Activated gamma-delta T cell (primary cell): ENCODE results near the gene MEIS2.

ENCODE experiments used
- DNase-seq: peaks from one replicate; lab custom pipeline; 2025; lab: John Stamatoyannopoulos, UW

The MEIS2 gene

DNA sequence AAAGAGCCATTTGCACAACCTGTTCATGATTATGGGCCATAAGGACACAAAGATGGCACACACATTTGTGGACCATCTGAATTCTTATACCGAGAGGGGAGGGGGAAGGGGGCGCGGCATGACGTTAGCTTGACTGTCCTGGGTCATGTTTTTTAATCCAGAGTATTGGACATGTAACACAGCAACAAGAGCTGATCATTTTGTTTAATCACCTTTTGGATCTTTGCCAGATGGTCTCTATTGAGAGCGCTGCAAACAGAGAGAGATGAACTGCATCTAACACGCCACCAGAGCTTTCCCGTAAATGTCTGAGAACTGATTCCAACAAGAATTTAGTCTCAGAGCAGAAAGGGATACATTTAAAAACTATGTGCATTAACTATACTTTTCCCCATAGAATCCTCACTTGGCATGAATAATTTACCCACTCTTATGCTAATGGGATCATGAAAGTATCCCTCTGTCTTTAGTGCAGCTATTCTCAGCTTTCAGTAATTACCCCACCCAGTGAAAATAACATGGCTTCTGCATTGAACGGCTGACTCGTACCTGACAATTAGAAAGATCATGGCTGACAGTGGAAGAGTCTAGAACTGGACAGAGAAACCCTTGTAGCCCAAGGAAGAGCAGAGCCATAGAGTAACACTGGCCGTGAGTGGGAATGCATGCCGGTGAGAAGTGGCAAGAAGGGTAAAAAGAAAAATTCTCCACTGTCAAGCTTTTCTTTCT lies 22.6 kb downstream of the MEIS2 start:
- DNase-seq, result no peak

DNA sequence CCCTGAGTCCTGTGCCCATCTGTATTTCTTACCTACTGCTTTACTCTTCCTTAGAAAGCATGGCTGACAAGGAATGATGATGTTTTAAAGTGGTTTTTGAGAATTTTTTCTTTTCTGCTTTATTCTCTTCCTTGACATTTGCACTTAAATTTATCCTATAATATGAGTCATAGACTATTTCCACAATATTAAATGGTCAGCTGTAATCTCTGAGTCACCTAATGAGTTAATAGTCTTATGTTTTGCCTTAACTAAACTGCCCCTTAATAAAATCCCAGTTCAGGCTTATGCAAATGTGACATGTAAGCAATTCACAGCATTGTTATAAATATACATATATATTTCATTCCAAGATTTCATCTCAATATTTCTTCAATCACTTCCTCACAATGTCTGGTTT lies 23.8 kb downstream of the MEIS2 start:
- no peak for DNase-seq

DNA sequence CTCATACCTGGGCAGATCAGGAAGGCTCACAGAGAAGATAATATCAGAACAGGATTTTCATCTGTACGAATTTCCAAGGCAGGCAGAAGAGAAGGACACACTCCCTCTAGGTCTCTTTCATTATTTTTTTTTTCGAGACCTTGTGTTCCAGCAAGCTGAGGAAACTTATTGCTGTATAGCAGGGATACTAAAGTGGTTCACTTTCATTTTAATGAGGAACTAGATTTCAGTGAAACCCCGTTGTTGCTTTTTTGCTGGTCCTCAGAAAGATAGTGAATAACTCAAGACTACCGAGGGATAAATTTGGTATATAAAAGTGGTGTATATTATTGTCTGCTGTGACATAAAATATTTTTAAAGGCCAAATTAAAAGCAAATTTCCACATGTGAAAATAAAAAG lies 24.6 kb downstream of the MEIS2 start:
- DNase-seq, result no peak

DNA sequence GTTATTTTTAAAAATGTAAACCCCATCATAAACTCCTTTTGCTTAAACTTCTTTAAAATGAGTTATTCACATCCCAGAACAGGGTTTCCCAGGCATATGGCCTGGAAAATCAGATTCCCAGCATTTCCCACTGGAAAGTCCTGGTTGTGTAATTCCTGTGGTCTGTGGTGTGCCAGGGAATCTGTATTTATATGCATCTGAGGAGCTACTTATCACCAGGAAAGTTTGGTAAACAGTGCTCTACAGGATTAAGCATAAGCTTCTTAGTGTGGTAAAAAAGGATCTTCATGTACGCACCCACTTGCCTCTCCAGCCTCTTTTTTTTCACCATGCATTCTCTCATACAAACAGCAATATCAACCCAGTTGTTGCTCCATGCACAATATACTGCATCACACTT lies 28.2 kb downstream of the MEIS2 start:
- no peak for DNase-seq

DNA sequence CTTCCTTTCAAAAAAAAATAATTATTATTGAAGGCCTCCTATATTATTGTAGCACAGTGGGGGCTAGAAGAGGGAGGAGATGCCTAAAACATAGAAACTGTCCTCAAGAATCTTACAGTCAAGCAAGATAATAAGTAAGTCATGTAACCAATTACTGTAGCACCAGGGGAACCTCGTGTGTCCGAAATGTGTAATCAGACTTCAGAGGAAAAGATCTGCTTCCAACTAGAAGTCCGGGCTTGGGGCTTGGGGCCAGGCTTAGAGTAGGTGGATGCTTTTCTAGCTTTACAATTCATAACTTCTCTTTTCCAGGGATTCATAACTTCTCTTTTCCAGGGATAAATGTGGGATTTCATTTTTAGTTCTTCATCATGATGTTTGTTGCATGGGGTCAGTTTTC lies 29.2 kb downstream of the MEIS2 start:
- DNase-seq, result no peak

DNA sequence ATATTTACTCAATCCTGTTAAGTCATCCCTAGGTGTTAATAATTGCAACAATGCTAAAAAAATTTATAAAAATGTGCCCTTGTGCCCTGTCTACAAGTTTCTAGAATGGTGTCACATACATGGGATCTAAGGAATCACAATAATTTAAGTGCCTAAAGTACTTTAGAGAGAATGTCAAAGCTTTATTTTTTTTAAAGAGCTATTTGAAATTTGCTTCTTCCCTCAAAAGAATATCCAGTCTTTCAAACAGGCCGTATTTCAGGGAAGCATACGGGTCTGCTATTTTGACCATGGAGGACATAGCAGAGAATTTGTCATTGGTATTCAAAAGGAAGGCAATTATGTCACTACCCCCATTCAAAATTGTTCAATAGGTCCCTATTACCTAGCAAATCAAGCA lies 29.7 kb downstream of the MEIS2 start:
- no peak for DNase-seq

DNA sequence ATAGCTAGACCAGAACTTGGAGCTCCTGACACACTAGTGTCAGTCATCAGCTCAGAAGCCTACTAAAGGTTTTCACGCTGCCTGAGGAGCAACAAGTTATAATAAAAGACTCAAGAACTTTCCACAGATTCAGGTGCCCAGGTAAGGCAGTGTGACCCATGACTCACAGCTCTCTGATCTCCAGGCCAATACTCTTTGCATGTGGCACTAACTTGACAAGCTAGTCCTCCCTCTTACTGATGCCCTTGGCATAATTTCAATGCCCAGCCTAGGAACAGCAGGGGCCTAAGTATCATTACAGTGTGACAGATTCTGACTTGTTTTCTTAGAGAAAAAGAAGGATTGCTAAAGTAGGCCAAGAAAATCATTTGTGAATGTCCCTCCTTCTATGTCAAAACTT lies 38.4 kb downstream of the MEIS2 start:
- DNase-seq, result no peak

DNA sequence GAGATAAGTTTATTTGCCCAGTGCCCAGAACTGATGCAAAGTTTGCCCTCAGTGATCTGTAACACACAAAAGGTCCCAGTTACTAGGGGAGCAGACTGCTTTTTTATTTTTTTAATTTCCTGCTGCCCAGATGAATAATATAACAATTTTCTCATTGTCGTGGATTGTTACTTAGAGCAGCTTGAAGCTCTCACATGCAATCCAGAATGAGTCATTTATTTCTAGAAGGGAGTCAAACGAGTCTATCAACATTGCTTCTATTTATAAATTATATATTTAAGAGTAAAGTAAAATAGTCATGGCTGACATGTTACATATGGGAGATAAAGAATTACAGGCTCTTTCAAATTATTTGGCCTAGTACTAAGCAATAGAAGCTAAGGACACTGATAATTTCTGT lies 41.3 kb downstream of the MEIS2 start:
- no peak for DNase-seq

DNA sequence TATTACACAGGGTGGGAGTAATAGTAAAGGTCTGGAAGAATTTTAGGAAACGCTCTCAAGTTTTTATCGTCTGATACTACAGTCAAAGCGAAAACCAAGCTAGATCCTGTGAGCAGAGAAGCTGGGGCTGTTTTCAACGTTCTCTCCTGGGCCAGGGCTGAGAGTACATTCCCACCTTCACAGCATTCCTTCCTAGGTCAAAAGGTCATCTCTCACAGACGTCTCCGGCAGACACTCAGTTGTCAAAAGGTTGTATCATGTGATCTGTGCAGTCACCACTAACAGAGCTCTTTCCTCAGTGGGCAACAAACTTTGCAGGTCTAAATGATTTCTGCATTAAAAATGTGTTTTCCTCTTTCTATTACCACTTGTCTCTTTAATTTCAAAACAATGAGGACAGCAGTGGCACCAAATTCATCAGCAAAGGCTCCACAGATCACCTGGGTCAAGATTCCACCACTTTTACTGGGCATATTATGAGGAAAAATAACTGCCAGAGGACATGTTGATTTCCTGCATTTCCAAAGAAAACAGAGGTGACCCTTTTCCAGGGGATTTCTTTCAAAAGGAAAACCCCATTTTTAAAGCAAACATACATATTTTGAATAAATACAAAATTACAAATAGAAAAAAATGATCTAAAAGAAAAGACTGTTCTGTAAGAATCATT lies 41.9 kb downstream of the MEIS2 start:
- DNase-seq, result no peak

DNA sequence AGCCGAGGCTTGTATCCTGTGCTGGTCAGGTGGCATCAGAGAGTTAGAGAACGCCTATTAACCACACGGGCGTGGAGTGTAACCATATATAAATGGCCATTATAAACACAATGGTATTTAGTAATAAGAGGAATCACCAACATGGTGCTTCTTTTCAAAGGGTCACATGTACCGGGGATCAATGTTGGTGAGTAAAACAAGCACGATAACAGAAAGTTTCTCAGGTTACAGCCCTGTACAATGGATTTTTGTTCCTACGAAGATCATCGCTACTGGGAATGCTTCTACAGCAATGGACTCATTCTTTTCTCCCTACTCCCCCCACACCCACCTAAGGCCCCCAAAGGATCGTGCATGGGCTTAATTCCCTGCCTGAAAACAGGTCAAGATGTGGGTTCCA lies 42.5 kb downstream of the MEIS2 start:
- DNase-seq, result no peak

DNA sequence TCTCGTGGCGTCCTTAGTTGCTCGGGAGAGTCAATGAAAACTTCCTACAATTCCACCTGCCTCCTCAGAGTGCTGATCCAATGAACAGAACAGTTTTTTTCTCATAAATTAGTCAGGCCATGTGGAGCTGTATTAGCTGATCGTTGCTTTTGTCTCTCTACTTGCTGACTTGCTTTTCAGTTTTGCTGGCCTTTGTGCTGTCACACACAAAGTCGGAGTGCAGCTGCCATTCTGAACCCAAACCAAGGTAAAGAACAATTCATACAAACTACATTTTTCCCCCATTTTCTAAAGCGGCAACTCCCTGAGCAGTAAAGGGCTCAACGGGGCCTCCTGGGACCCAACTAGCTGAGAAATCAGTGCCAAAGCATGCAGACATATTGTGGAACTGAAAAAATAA lies 43.1 kb downstream of the MEIS2 start:
- no peak for DNase-seq

DNA sequence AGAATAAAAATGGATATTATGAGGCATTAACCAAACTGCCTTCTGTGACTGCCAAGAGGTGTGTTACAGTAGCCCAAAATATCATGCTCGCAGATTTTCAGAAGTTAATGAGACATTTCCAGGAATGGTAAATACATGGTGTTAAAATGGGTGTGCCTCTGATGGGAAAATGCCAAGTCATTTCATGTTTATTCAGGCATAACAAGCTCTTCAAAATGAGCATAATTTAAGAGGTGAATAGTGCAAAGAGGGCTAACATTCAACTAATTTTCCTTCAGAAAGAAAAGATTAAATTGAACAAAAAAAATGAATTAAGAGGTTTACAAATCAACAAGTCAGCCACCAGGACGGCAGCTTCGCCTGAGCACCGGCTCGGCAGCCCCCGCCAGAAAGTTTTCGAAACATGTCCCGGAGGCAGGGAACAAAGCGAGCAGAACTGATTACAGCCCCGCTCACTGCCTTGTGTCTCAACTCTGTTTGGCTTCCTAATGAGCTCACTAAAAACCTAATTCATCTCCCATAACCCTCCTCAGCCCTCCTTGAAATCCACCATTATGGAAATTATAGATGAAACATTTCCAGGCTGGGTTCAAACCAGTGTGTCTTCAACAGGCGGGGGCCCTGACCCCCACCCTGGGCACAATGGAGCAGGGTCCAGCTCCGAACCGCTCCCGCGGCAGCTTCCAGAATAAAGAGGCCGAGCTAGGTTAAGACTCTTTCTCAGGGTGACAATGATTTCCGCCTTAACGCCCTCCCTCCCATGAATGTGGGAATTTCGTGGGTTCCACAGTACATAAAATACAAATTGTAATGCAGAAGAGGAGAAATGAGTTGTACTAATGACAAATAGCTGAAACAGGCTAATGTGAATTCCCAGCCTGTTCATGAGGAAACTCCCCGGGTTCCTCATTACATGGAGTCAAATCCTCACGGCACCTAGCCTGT lies 43.9 kb downstream of the MEIS2 start:
- no peak for DNase-seq

DNA sequence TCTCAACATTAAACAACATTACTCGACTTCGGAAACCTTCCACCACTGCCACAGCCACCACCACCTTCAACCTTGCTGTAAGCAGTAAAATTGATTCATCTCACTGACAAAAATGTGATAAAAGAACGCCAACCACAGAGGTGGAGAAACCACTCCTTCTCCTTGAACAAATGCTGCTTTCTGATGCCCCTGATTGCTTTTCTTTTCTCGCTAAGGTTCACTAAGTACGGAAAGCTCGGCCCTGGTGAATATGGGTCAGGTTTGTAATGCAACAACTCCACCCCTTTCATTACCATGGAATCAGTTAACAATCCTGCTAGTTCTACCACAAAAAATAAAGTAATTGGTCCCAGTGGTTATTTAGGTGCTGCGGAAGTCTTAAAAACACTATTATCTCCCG lies 44.9 kb downstream of the MEIS2 start:
- no peak for DNase-seq

DNA sequence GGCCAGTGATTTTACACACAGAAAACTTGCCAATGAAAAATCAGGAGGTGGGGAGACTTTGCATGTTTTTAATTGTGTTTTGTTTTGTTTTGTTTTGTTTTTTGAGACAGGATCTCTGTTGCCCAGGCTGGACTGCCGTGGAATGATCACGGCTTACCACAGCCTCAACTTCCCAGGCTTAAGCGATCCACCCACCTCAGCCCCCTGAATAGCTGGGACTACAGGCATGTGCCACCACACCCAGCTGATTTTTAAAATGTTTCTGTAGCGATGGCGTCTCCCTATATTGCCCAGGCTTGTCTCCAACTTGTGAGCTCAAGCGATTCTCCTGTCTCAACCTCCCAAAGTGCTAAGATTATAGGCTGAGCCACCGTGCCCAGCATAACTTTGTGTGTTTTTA lies 46.0 kb downstream of the MEIS2 start:
- no peak for DNase-seq

DNA sequence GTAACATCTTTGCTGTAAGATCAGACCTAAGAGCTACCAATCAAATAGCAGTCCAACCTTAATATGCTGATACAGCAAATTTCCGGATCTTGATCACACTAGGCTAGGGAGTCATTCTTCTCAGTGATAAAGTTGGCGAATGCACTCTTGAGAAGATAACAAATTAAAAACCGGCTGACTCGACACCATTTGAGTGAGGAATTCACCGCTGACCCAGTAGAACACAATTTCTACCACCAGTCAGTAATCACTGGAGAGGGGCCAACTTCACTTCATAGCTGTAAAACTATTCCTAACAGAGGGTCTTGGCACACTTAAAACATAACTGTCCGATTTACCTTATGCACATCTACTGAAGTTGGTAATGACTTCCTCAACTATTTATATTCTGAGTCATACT lies 47.2 kb downstream of the MEIS2 start:
- DNase-seq, result no peak

DNA sequence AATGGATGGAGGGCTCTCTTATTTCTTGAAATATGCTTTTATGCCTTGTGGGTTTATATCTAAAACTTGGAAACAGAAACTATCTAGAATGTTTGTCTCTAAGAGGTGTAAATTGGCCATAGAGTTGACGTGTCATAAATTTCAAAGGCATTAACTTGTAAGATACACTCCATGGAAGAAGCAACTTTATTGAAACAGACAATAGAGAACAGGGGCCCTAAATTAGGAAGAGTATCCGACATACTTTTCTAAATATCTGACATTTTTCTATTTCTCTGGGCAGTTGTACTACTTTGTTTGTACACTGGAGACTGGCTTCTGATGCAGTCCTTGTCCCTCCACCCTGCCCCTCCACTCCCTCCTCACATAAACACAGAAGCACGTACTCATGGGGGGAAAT lies 50.0 kb downstream of the MEIS2 start:
- no peak for DNase-seq

DNA sequence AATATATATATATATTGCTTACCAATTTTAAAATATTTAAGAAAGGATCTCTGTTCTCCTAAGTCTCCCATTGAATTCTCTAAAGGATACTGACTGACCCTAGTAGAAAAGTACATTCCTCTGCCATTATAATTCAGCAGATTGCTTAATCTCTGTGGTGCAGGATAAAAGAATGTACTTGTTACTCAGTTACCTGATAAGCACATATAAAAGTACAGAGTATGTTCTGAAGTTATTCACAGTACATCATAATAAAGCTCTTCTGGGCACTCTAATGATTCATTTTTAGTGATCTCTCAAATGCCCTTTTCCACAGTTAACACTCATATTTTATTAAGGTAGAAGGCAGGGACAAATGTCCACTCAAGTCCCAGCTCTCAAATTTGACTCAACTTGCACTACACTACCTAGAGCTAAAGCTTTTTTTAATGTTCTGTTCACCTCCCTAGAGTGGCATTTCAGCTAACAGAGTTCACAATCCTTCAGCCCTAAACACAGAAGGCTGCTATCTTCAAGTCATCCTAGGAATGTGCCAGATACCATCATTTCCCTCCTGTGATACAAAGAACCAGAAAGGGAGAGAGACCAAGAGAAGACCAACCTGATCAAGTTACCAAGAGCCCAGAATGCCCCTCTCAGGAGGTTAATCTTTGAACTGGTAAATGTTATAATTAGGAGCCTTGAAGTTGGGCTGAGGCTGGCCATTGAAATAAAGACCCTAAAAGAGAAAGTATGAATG lies 53.3 kb downstream of the MEIS2 start:
- no peak for DNase-seq

DNA sequence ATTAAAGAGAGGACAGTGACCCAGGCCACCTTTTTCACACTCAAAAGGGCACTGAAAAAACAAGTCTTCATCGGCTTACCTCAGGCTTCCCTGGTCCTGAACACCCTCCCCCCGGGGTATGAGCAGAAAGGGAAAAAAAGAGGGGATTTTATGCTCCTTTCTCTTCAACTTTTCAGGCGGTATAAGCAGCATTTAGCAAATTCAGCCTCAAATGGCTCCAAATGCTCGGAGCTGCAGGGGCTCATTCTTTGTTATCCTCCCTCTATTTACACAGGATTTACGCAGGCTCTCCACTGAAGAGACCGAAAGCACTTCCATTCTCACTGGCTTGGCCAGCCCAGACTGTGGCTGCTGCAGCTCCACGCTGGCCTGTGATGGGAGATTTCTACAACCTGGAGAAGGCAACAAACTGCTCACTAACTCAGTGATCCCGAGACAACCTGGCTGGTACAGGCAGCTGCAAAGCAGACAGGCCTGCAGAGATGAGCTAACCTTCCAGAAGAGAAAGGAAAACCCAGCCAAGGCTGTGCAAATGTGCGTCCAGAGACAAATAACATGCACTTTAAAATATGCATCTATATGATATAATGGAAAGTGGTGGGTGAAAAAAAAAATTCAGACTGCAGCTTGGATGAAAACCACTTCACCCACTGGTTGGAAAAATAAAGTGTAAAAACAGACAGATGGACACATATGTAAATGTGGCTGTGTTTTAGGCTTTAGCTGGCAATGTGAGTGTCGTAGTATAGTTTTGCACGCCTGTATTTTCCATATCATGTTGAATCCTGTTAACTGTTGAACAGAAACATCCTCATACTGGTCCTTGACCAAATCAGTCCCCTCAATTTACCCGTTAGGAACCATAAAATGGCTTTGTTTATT lies 54.2 kb downstream of the MEIS2 start:
- DNase-seq, result no peak

DNA sequence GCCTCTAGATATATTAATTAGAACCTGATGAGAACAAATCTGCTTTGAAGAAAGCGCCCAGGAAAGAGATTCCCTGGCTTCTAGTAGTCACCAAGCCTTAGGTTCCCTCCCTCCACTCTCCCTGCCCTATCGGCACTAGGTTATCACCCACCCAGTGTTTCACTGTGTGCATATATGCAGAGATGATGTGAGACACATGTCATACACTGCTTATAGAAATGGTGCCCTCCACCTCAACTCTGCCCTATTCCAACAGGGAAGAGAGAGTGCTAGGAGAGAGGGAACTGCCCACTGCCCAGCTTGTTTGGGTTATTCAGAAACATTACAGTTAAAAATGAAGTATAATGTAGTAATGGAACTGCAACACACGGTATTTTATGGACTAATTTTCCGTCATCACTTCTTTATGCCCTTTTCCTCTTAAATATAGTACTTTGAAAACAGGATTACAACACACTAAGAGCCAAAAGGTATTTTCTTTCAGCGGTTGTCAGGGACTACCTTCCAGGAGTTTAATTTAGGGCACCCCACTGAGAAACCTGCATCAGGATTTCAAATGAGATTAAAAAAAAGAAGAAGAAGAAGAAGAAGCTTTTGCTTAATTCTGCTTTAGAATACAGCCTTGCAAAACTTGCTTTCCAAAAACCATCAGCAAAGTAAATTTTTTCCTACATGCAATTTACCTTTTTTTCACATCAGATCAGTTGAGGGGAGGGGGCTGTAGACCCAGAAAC lies 55.3 kb downstream of the MEIS2 start:
- DNase-seq, result no peak

DNA sequence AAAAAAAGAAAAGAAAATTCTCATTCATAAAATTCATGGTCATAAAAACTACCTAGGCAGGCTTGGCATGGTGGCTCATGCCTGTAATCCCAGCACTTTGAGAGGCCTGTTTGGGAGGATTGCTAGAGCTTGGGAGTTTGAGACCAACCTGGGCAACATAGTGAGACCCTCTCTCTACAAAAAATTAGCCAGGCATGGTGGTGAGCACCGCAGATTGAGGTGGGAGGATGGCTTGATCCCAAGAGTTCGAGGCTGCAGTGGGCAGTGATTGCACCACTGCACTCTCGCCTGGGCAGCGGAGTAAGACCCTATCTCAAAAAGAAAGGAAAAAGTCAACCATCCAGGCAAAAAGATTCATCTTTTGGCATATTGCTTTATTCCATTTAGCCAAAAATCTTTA lies 58.5 kb downstream of the MEIS2 start:
- DNase-seq, result no peak
